Right ventricle myocardium superior (tissue), 1 donor: ENCODE data around the gene GAB3. TPM values are rescaled to one million over a fixed set of nuclear protein-coding genes. Genes with fewer than 3 reads are reported as not detected.
A peak's percentile ranks its signal among the peaks of the same experiment; 100 is the strongest.

Experiments used
- ATAC-seq: fragments of 200-7000 bp; cut with Tn5 transposase; one replicate; pipeline ENCODE4 v1.9.1; 2020; ENCODE audit warnings: mild to moderate bottlenecking; ENCODE audit not compliant: poor library complexity
- DNase-seq: peaks from one replicate; pipeline ENCODE4 v3.0.0-alpha.2; 2020
- intact Hi-C: fragments of 100-400 bp; cut with DNase I; formaldehyde crosslinking; loops from one replicate; pipeline ENCODE4 v1.11.2; 2022
- total RNA-seq: library from RNA; stranded (reverse); fragmentation: NEBNext Ultra II Directional; extraction: Animal tissue kit (Norgen Biotek cat#: 25700); gene quantifications from one replicate; pipeline ENCODE4 v1.2.1, GENCODE V29; 2021
- donor health status: DM: no; HTN: yes; CAD: no; lungs with severe emphysema.

GAB3 gene
- total RNA-seq, 1 donor from 2014 or later = 11.9 TPM

DNA sequence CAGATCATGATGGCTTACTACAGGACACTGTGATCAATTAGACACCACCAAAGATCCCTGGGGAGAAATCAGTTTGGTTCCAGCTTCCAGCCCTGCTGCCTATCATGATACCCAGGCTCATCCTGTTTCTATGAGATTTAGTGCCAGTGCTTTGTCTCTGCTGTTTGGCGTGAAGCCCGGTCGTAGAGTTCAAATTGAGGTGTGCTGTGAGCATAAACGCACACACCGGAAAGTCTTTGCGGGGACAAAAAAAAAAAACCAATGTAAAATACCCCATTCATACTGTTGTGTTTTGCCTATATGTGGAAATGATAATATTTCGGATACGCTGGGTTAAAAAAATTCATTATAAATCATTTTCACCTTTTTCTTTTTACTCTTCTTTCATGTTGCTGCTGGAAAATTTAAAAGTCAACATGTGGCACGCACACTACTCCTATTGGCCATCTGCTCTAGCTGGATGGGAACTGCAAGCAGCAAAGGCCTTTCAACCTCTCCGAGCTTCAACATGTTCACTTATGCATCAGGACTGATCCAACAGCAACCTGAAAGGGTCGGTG lies 11.2 kb upstream of the GAB3 start:
- no peak for ATAC-seq
- no peak for DNase-seq
- intact Hi-C loops = no loop called here

DNA sequence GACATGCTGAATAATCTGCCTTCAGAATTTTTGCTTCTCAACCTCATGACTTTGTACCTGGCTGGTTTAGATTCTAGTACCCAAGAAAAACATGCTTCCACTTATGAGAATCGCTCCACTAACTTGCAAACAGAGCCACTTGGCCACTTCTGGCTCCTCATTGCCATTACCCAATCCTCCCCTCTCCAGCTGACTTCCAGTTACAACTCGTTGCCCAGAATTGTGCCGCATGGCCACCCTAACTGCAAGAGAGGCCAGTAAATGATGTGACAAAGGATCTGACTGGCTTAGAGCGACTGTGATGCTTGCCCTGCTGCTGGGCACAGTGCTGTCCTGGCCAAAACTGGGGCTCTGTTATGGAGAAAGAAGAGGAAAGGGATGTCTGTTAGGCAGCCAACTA lies 7.8 kb upstream of the GAB3 start:
- ATAC-seq (no peak), DNase-seq (no peak)
- intact Hi-C loops = no loop called here

DNA sequence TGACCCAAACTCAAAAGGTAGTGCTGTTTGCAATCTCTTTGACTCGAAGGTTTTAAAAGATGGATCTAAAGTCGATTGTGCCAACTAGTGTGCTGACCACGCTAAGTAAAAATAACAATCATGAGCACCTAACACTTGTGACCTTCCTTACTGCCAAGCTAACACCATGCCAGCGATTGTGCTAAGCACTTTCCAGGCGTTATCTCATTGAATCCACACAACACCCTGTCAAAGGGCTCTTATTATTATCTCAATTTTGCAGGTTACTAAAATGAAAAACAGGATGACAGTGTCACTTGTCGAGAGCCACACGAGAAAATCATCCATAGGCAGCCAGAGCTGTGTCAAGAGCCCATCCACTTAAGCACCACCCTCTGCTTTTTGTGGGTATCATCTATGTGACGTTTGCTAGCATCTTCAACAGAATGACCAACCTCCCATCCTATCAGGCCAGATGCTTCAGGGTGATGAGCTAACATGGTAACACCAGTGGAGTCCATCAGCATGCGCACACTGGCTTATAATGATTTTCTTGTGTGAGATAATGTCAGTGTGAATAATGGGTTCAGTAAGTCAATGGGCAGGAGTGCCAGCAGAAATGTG lies 893 bp upstream of the GAB3 start:
- ATAC-seq (peak; percentile 74), DNase-seq (no peak)
- intact Hi-C loops = no loop called here

DNA sequence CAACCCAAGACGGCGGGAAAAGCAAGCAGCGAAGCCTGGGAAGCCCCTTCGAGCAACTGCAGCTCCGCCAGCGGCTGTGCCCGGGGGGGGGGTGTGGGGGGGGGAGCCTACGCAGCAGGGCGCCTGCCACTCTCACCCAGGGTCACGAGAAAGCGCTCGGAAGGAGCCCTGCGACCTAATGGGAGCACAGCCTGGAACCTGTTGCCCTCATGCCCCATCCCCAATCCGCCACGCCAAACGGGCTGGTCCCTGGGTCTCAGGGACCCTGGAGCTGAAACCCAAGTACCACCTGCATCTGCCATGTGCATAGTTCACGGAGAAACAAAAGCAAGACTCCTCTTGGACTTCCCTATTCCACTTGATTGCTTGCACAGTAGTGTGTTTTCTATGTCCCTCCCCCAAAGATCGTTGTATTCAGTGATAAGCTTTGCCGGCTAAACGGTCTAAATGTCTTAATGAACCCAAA lies 359 bp upstream of the GAB3 start:
- ATAC-seq = peak; percentile 36
- DNase-seq = peak; percentile 50
- intact Hi-C loops = no loop called here

DNA sequence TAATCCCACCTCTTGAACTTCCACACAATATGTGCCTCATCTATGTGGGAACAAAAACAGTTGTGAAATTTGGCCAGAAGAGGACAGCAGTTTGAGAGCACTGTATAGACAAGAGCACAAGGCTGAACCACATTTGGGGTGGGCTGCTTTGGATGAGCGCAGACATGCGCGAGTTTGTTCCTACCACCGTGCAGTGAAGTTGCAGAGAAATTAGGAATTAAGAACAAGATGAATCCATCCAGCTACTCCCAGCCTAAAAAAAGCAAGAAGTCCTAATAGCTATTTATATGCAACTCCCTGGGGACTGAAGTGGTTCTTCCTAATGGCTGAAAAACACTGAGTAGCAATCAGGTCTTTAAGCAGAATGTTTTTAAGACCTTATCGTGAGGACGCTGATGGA lies 1.0 kb downstream of the GAB3 start:
- intact Hi-C loops = no loop called here
- ATAC-seq (peak; percentile 23), DNase-seq (no peak)

DNA sequence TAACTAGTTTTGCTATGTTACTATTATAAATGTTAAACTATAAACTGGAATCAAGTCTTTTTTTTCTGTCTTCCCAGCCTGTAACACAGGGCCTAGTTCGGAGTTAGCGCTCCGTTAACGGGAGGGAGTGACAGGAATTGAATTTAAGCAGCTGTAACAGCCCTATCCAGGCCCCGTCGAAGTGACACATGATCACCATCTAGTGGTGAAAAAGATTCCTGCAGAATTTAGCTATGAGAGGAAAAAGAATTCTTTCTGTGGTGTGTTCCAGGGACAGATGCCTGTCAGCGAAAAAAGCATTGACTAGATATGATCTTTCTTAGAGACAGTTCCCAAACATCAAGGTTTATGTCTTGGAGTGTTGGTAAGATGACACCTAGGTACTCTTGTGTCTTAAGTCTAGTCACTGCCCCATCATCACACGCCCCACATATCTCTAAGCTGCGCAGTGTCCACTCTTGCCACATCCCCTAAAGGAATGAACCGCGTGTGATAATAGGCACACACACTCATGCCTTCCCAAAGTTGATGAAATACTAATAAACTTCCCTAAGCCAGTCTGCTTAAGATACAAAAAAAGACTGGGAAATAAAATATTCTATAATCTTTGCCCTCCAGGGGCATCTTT lies 2.1 kb downstream of the GAB3 start:
- ATAC-seq (peak; percentile 65), DNase-seq (no peak)
- intact Hi-C loops = no loop called here

DNA sequence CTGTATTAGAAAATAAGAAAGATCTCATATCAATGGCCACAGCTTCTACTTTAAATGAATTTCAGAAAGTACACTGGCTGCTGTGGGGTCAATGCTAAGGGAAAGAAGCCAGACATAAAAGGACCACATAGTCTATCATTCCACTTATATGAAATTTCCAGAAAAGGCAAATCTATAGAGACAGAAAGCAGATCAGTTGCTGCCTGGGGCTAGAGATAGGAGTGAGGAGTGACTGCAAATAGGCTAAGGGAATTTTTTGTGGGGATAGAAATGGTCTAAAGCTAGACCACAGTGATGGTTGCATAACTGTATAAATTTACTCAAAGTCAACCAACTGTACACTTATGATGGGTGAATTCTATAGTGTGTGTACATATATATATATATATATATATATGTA lies 8.3 kb downstream of the GAB3 start:
- intact Hi-C loops = no loop called here
- DNase-seq (no peak), ATAC-seq (no peak)

DNA sequence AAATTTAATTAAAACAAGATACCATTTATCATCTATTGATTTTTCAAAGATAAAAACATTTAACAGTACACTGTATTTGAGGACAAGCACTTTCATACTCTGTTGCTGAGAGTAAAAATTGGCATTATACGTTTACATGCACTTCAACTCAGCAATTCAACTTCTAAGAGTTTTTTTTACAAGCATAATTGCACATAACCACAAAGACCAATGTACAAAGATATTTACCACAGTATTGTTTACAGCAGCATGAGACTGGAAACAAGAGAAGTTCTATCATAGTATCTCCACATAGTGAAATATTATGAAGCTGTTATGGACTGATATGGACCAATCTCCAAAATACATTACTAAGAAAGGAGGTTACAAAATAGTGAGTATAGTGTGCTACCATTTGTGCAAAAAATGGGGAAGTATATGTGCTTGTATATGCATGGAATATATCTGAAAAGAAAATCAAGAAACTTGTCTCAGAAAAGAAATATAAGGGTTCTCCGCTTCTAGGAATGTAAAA lies 10.9 kb downstream of the GAB3 start:
- ATAC-seq = no peak
- intact Hi-C loops = no loop called here
- no peak for DNase-seq

DNA sequence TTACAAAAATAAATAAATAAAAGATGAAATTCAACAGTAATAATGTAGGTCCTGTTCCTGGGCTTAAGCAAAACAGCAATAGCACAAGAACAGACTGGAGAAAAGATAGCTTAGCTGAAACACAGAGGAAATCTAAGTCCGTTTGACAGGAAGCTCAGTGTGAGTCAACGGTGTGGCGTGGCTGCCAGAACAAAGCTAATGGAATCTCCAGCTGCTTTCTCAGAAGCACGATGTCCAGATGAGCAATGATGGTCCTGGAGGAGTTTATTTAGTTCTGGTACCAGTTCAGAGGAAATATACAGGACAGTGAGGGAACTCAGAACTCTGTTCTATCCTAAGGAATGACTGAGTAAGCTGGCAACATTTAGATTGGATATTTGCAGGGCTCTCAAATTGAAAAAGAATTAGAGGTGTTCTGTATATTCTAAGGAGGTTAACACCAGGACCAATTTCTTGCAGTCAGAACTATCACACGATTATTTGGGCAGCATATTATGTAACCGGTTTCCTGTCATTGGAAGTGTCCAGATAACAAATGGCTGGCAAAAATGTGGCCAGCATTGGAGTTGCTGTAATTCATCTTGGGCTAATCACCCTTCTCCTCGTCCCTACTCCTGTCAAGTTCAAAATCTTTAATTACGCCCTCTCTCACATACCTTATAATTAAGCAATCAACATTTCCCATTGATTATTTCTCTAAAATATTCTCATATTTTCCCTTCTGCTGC lies 12.7 kb downstream of the GAB3 start:
- DNase-seq = peak; percentile 64
- ATAC-seq = peak; percentile 67
- intact Hi-C loops = no loop called here

DNA sequence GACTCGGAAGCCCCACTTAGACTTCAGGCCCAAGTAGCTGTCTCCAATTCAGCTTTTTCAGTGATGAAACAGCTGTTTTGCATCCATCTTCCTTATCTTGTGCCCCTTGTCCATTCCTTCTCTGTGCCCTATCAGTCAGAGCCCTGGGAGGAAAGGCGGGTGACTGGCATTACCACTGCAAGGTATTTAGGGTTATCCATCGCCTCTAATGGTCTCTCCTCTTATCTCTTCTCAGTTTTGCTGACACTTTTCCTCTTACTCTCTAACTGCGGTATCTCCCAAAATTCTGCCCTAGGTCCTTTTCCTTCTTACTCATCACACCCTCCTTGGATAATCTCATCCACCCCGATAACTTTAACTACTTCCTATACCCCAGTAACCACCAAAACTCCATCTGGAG lies 13.7 kb downstream of the GAB3 start:
- DNase-seq (no peak), ATAC-seq (no peak)
- intact Hi-C loops = no loop called here

DNA sequence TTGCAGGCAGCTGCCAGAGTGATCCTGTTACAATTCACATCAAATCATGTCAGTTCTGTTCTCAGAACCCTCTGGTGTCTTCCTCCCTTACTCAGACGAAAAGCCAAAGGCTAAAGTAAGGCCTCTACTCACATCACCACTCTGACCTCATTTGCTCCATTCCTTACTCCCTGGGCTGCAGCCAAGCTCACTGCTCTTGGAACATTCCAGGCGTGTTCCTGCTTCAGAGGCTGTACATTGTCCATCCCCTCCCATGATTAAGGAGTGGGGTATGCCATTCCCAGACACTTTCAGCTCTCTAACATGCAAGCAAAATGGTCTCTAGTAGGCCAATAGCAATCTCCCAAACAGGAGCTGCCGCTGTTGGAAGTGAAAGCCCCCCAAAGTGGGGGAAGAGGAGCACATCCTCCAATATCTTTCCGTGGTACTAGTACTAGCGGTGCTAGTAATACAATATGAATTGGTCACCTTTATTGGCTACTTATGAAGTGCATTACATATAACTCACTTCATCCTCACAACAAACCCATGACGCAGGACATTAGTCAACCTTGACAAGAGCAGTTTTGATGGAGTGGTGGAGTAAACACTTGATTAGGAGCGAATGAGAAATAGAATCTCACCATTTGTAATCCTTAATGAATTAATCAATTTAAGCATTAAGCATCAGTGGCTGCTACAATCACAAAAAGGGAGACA lies 15.0 kb downstream of the GAB3 start:
- ATAC-seq = peak; percentile 75
- intact Hi-C loops = no loop called here
- peak; percentile 74 for DNase-seq

DNA sequence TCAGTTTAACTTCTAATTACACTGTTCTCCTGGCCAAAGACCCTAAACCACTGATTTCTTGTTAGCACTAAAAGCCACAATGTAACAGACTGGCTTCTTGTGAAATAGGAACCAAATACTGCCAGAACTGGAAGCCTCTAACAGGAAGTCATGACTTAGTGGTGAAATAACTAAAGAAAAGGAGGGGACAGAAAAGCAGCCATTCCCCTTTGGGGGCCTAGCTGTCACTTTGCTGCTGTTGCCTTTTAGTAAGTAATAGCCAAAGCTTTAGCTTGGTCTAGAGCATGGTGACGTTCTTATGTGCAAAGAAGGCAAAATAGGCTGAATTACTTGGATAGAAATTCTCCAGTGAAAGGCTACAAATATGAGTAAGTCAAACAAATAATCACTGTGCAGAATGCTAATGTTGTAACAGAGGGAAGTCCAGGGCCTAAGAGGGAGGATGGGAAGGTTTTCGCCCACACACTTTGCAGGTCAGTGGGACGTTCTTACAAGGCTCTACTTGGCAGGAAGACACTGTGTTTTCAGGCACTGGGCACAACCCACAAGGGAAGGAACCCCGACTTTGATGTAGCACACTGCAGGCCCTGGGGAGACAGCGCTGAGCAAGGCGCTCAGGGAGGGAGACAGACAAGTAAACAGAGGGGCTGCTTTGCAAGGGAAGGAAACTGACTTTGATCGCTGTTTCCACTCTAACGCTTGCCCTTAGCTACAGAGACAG lies 16.7 kb downstream of the GAB3 start:
- ATAC-seq = peak; percentile 19
- peak; percentile 50 for DNase-seq
- intact Hi-C loops = no loop called here

DNA sequence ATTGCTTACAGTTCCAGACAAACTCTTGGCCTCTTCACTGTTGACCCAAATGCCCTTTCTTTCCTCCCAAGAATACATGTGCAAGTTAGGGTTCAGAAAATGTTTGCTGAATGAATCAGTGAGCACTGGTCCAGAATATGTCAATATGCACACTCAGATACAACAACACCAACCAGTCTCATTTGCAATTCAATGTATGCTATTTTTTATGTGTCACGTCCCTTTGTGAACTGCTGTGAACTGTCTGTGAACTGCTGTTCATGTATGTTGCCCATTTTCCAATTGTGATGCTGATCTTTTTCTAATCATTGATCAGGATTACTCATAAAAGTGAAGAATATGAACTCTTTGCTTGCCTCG lies 17.8 kb downstream of the GAB3 start:
- intact Hi-C loops = no loop called here
- ATAC-seq (no peak), DNase-seq (no peak)

DNA sequence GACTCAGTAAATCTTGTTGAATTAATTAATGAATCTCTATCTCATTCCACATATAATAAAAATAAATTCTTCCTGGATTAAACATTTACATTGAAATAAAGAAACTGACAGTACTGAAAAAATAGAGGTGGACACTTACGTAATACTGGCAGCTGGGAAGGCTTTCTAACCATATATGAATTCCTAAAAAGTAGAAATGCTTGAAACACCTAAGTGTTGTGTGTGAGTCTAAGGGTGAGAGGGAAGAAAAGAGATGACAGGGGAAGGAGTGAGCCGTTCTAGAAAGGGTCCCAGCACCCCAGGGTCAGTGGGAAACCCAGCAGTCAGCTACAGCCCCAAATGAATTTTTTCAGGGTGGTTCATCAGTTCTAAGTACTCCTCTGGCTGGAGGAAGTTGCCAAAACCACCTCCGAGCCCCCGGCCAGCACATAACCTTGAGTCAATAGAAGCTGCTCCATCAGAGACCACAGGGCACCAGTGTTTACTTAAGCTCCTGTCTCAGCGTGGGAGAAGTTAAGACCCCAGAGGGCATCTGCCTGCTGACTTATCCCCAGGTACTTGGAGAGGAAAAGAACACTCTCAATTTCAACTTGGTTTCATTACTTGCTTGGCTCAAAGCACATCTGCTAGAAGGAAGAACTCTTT lies 18.3 kb downstream of the GAB3 start:
- intact Hi-C loops = no loop called here
- DNase-seq = no peak
- no peak for ATAC-seq

DNA sequence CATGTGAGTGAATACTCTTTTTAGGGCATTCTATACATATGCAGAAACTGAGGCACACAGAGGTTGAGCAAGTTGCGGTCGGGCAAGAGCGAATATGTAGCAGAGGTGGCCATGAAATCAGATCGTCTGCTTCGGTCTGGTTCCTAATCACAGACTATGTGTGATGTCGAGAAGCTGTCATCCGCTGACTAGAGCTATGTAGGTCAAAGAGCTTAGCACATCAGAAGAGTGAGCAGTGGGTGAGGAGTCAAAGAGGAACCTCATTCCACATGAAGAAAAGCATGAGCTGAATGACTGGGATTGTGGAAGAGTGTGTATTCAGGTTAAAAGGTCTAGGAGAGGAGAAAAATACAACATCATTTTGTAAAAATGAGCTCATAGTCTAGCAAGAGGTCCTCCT lies 19.0 kb downstream of the GAB3 start:
- ATAC-seq = peak; percentile 50
- no peak for DNase-seq
- intact Hi-C loops = no loop called here

DNA sequence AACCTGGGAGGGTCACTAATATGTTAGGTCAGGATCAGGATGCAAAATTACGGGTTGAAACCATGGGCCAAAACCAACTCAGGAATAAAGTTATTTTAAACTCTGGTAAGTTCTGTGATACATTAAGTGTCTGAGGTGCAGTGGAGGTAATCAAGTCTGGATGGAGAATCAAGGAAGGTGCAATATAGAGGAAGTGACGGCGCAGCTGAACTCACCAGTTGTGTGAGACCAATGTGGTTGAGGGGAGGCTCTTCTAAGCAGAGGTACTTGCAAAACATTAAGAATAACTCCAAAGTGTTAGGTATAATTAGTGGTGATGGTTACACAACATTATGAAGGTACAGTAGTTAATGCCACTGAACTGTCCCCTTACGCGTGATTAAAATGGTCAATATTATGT lies 19.7 kb downstream of the GAB3 start:
- intact Hi-C loops = no loop called here
- ATAC-seq (no peak), DNase-seq (no peak)

DNA sequence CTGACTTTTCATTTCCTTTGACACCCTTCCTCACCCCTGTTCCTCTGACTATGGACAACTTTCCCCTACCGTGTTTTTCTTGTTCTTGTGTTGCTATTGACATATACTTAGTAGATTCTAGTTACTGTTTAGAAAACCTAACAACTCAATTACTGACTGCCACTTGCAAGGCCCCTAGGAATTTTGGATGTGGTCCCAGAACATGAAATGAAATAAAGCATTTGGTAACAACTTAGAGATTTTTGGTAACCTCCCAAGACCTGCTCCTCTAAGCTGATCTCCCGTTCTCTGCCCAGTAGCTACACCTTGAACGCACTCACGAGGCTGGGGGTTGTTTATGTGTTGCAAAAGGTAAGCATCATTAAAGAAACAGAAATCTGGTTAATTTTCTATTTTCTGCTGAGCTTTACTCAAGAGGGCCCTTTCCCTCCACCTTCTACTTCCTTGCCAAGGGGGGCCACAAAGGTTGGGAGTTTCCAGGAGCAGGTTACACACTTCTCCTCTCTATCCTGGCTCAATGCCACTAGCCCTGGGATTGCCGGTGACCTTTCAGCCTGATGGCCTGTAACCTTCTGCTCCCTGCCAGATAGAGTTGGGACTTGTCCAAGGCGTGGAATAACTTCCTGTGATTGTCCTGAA lies 20.5 kb downstream of the GAB3 start:
- ATAC-seq (peak; percentile 34), DNase-seq (peak; percentile 54)
- intact Hi-C loops = no loop called here

DNA sequence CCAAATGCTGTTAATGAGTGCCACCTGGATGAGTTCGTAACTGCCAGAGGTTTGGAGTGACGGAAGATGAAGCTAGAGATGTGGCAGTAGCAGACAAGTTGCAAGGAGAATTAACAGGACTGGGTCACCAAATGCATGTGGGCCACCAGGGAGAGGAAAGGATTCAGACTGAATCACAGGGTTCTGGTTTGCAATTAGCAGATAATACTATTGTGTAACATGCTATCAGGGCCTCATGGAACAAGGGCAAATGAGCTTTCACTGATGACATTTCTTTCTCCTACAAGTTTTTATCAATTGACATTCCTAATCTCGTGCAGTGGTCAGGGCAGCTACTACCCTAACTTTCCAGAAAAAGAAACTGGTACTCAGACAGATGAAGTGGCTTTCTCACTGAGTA lies 21.4 kb downstream of the GAB3 start:
- ATAC-seq = peak; percentile 57
- DNase-seq = no peak
- intact Hi-C loops = no loop called here
